ENCODE measurements around the gene TGFBR3.

The TGFBR3 gene

DNA sequence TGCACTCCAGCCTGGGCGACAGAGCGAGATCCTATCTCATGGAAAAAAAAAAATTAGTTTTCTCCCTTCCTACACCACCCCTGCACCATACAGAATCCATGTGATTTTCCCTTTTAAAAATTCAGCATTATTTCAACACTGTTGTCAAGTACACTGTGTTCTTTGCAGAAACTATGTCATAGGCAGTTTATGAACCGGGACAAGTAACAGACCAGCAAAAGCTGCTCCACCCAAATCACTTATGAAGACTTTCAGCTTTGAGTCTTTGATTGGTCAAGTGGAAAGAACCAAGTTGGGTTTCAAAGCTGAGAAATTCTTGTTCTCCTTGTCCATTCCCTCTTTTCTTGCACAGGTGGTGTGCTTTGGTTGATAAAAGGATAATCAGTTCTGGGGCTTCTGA lies 212.3 kb downstream of the TGFBR3 start:
- no peak overlapping the region for H3K27ac ChIP-seq (replicated peaks; ENCODE audit: low read length)
- H3K4me3 ChIP-seq (ENCODE audit: low read length in 2 of 2): no peak overlapping the region
- H3K9me3 ChIP-seq (replicated peaks in 1 of 2; ENCODE audit: control insufficient read depth in 2 of 2, insufficient read depth in 1 of 2, low read depth in 1 of 2, low read length in 2 of 2): no peaks in the 10 kb centered on the region
- H2AFZ ChIP-seq (ENCODE audit: low read length): no peak overlapping the region
- no peak for DNase-seq (ENCODE audit: low spot score)
- no peaks in the 10 kb centered on the region for H3K36me3 ChIP-seq (replicated peaks in 1 of 2; ENCODE audit: control insufficient read depth in 2 of 2, insufficient read depth in 2 of 2, low read length in 2 of 2)
- no peak overlapping the region for H4K8ac ChIP-seq (ENCODE audit: low read depth, low read length)
- H3K27me3 ChIP-seq (ENCODE audit: control insufficient read depth in 3 of 3, insufficient read depth in 3 of 3, low read depth in 1 of 3, low read length in 3 of 3): no peaks in the 10 kb centered on the region
- no peak overlapping the region for H2BK15ac ChIP-seq (ENCODE audit: low read length)
- no peak overlapping the region for H3K4ac ChIP-seq (ENCODE audit: low read length)
- no CpG with 5 or more reads among the region's 3 CpGs for WGBS, 2 donors (ENCODE audit: extremely low coverage in 2 of 2, insufficient read length in 2 of 2, insufficient replicate concordance in 1 of 2)
- H3K18ac ChIP-seq (ENCODE audit: low read length): no peak overlapping the region
- no peak overlapping the region for H3K4me2 ChIP-seq (ENCODE audit: insufficient read depth, low read length, poor library complexity, severe bottlenecking)
- H3K9ac ChIP-seq (ENCODE audit: low read depth, low read length, poor library complexity): no peak overlapping the region
- H4K91ac ChIP-seq (ENCODE audit: low read depth, low read length, poor library complexity): no peak overlapping the region
- no peak overlapping the region for H2BK5ac ChIP-seq (ENCODE audit: low read length)
- H2AK5ac ChIP-seq (ENCODE audit: low read depth, low read length): no peak overlapping the region
- H3K14ac ChIP-seq (ENCODE audit: low read length): no peak overlapping the region
- peaks cover 0 to 3% of the 10 kb centered on the region in 2 donors for H3K4me1 ChIP-seq (ENCODE audit: control insufficient read depth in 2 of 2, insufficient read depth in 1 of 2, low read depth in 1 of 2, low read length in 2 of 2)
- H3K23ac ChIP-seq (ENCODE audit: low read depth, low read length, poor library complexity): no peak overlapping the region
- no peak overlapping the region for H2BK120ac ChIP-seq (ENCODE audit: low read depth, low read length)
- H3K79me1 ChIP-seq (ENCODE audit: low read depth, low read length): no peaks in the 10 kb centered on the region
- no peak overlapping the region for H2BK12ac ChIP-seq (ENCODE audit: low read length)

DNA sequence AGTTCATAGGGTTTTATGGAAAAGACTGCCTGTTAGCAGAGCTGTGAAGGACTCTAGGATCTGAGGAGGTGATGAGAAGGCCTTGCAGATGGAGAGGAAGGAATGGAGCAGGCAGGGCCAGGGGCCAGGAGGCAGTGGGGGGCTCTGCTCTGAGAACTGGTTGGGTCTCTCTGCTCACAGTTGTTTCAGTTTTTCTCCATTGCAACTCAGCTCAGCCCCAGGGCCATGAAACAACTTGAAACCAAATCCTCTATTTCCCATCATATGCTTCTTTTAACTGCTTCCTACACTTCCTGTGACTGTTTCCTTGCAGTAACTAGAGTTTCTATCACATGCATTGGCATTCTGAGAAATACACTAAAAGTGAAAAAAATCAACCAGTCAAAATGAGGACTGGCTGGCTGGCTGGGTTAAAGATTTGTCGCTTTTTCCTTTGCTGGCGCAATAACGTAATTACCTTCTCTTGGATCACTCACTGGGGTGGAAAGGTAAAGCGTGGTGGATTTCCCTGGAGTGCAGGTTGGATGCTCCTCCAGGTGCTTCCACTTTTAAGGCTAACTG lies 213.3 kb downstream of the TGFBR3 start:
- no peak overlapping the region for H3K4ac ChIP-seq (ENCODE audit: low read length)
- H3K18ac ChIP-seq (ENCODE audit: low read length): no peak overlapping the region
- H3K9ac ChIP-seq (ENCODE audit: low read depth, low read length, poor library complexity): no peak overlapping the region
- H3K9me3 ChIP-seq (replicated peaks in 1 of 2; ENCODE audit: control insufficient read depth in 2 of 2, insufficient read depth in 1 of 2, low read depth in 1 of 2, low read length in 2 of 2): no peaks in the 10 kb centered on the region
- H2AFZ ChIP-seq (ENCODE audit: low read length): no peak overlapping the region
- no peak overlapping the region for H2AK5ac ChIP-seq (ENCODE audit: low read depth, low read length)
- no peak overlapping the region for H2BK12ac ChIP-seq (ENCODE audit: low read length)
- H3K23ac ChIP-seq (ENCODE audit: low read depth, low read length, poor library complexity): no peak overlapping the region
- H3K79me1 ChIP-seq (ENCODE audit: low read depth, low read length): no peaks in the 10 kb centered on the region
- no peak overlapping the region for H4K8ac ChIP-seq (ENCODE audit: low read depth, low read length)
- no peak for DNase-seq (ENCODE audit: low spot score)
- H3K36me3 ChIP-seq (replicated peaks in 1 of 2; ENCODE audit: control insufficient read depth in 2 of 2, insufficient read depth in 2 of 2, low read length in 2 of 2): no peaks in the 10 kb centered on the region
- no peak overlapping the region for H2BK15ac ChIP-seq (ENCODE audit: low read length)
- no peak overlapping the region for H3K27ac ChIP-seq (replicated peaks; ENCODE audit: low read length)
- no peak overlapping the region for H2BK5ac ChIP-seq (ENCODE audit: low read length)
- no peak overlapping the region for H4K91ac ChIP-seq (ENCODE audit: low read depth, low read length, poor library complexity)
- H3K4me2 ChIP-seq (ENCODE audit: insufficient read depth, low read length, poor library complexity, severe bottlenecking): no peak overlapping the region
- H2BK120ac ChIP-seq (ENCODE audit: low read depth, low read length): no peak overlapping the region
- H3K4me1 ChIP-seq (ENCODE audit: control insufficient read depth in 2 of 2, insufficient read depth in 1 of 2, low read depth in 1 of 2, low read length in 2 of 2): peaks cover 0 to 3% of the 10 kb centered on the region in 2 donors
- no peaks in the 10 kb centered on the region for H3K27me3 ChIP-seq (ENCODE audit: control insufficient read depth in 3 of 3, insufficient read depth in 3 of 3, low read depth in 1 of 3, low read length in 3 of 3)
- no CpG with 5 or more reads among the region's 4 CpGs for WGBS, 2 donors (ENCODE audit: extremely low coverage in 2 of 2, insufficient read length in 2 of 2, insufficient replicate concordance in 1 of 2)
- H3K14ac ChIP-seq (ENCODE audit: low read length): no peak overlapping the region
- H3K4me3 ChIP-seq (ENCODE audit: low read length in 2 of 2): no peak overlapping the region

DNA sequence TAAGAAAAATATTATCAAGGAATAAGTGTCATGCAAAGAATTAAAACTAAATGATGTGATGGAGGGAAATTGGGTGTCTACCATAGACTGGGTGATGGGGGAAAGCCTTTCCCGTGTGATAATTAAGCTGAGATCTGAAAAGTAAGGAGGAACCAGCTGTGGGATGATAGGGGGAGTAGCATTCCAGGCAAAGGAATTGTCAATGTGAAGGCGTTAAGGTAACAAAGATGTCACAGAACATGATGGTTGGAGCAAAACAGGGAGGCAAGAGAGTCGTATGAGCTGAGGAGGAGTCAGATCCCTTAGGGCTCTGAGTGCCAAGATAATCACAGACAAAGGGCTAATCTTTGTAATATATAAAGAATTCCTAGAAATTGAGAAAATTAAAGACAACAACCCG lies 215.2 kb downstream of the TGFBR3 start:
- Histone ChIP-seq H2BK5ac (ENCODE audit: low read length) (no peak overlapping the region), H3K36me3 (replicated peaks in 1 of 2; ENCODE audit: control insufficient read depth in 2 of 2, insufficient read depth in 2 of 2, low read length in 2 of 2) (no peaks in the 10 kb centered on the region), H2BK120ac (ENCODE audit: low read depth, low read length) (no peak overlapping the region), H3K4me3 (ENCODE audit: low read length in 2 of 2) (no peak overlapping the region), H3K9ac (ENCODE audit: low read depth, low read length, poor library complexity) (no peak overlapping the region), H3K27ac (replicated peaks; ENCODE audit: low read length) (no peak overlapping the region), H4K91ac (ENCODE audit: low read depth, low read length, poor library complexity) (no peak overlapping the region), H3K4me1 (ENCODE audit: control insufficient read depth in 2 of 2, insufficient read depth in 1 of 2, low read depth in 1 of 2, low read length in 2 of 2) (peaks cover 0 to 3% of the 10 kb centered on the region in 2 donors), H3K4ac (ENCODE audit: low read length) (no peak overlapping the region), H3K23ac (ENCODE audit: low read depth, low read length, poor library complexity) (no peak overlapping the region), H2BK12ac (ENCODE audit: low read length) (no peak overlapping the region), H3K27me3 (ENCODE audit: control insufficient read depth in 3 of 3, insufficient read depth in 3 of 3, low read depth in 1 of 3, low read length in 3 of 3) (no peaks in the 10 kb centered on the region), H2AFZ (ENCODE audit: low read length) (no peak overlapping the region), H3K9me3 (replicated peaks in 1 of 2; ENCODE audit: control insufficient read depth in 2 of 2, insufficient read depth in 1 of 2, low read depth in 1 of 2, low read length in 2 of 2) (no peaks in the 10 kb centered on the region), H3K14ac (ENCODE audit: low read length) (no peak overlapping the region), H4K8ac (ENCODE audit: low read depth, low read length) (no peak overlapping the region), H2AK5ac (ENCODE audit: low read depth, low read length) (no peak overlapping the region), H3K18ac (ENCODE audit: low read length) (no peak overlapping the region), H2BK15ac (ENCODE audit: low read length) (no peak overlapping the region), H3K4me2 (ENCODE audit: insufficient read depth, low read length, poor library complexity, severe bottlenecking) (no peak overlapping the region), H3K79me1 (ENCODE audit: low read depth, low read length) (no peaks in the 10 kb centered on the region)
- WGBS, 2 donors (ENCODE audit: extremely low coverage in 2 of 2, insufficient read length in 2 of 2, insufficient replicate concordance in 1 of 2): no CpG with 5 or more reads among the region's 4 CpGs
- DNase-seq (ENCODE audit: low spot score): no peak

DNA sequence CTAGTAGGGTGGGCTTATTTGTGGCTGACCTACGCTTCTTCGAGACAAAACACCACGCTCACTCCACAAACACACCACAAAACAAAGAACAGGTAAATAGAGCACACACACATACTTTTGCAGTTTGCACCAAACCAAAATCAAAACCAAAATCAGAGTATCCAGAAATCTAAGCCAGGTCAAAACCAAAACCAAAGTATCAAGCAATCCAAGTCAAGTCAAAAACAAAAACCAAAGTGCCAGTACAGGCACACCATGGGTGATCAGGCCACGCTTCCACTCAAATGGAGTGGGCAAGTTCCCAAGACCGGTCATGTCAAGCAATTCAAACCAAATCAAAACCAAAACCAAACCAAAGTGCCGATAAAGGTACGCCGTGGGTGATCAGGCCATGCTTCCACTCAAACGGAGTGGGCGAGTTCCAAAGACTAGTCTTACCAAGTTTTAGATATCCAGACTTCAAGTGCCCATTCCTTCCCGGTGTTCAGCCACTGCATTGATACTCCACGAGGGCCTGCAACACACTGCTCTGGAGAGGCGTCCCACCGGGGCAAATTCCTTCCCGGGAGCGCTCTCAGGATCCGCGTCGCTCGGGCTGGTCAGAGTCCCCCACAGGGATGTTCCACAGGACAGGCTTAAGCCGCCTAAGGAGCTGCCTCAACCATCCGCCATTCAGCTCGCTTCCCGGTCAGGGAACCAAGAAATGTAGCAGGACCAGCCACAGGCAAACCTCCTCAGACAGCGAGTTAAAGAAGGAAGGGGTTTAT lies 216.2 kb downstream of the TGFBR3 start:
- H4K8ac ChIP-seq (ENCODE audit: low read depth, low read length): no peak overlapping the region

More for the DNA sequence above, 216.2 kb downstream of the TGFBR3 start:
- Histone ChIP-seq H2AK5ac (ENCODE audit: low read depth, low read length) (no peak overlapping the region), H3K4me3 (ENCODE audit: low read length in 2 of 2) (no peak overlapping the region), H3K4me2 (ENCODE audit: insufficient read depth, low read length, poor library complexity, severe bottlenecking) (no peak overlapping the region), H3K27ac (replicated peaks; ENCODE audit: low read length) (no peak overlapping the region), H3K79me1 (ENCODE audit: low read depth, low read length) (no peaks in the 10 kb centered on the region), H2BK15ac (ENCODE audit: low read length) (no peak overlapping the region), H2AFZ (ENCODE audit: low read length) (no peak overlapping the region), H3K4me1 (ENCODE audit: control insufficient read depth in 2 of 2, insufficient read depth in 1 of 2, low read depth in 1 of 2, low read length in 2 of 2) (peaks cover 0 to 3% of the 10 kb centered on the region in 2 donors), H3K27me3 (ENCODE audit: control insufficient read depth in 3 of 3, insufficient read depth in 3 of 3, low read depth in 1 of 3, low read length in 3 of 3) (no peaks in the 10 kb centered on the region), H3K9me3 (replicated peaks in 1 of 2; ENCODE audit: control insufficient read depth in 2 of 2, insufficient read depth in 1 of 2, low read depth in 1 of 2, low read length in 2 of 2) (no peaks in the 10 kb centered on the region), H4K91ac (ENCODE audit: low read depth, low read length, poor library complexity) (no peak overlapping the region), H2BK5ac (ENCODE audit: low read length) (no peak overlapping the region), H3K9ac (ENCODE audit: low read depth, low read length, poor library complexity) (no peak overlapping the region), H3K14ac (ENCODE audit: low read length) (no peak overlapping the region), H3K23ac (ENCODE audit: low read depth, low read length, poor library complexity) (no peak overlapping the region), H3K4ac (ENCODE audit: low read length) (no peak overlapping the region), H2BK12ac (ENCODE audit: low read length) (no peak overlapping the region), H3K18ac (ENCODE audit: low read length) (no peak overlapping the region), H2BK120ac (ENCODE audit: low read depth, low read length) (no peak overlapping the region), H3K36me3 (replicated peaks in 1 of 2; ENCODE audit: control insufficient read depth in 2 of 2, insufficient read depth in 2 of 2, low read length in 2 of 2) (no peaks in the 10 kb centered on the region)
- no CpG with 5 or more reads among the region's 25 CpGs for WGBS, 2 donors (ENCODE audit: extremely low coverage in 2 of 2, insufficient read length in 2 of 2, insufficient replicate concordance in 1 of 2)
- DNase-seq (ENCODE audit: low spot score): no peak

Data from neuronal stem cell (in vitro differentiated cells).